OCI-LY3 (cell line): ENCODE data around the gene CRYBB2.

ENCODE experiments used
- H2AFZ ChIP-seq: fragments of 200-600, 300-600 bp; shearing (Covaris generic); 2 replicates; pipeline ENCODE4 v1.6.0; 2014; ENCODE audit warnings: antibody characterized with exemption, low read depth, low read length
- H3K27ac ChIP-seq: fragments of 200-600, 300-600 bp; sonication (generic); 2 replicates; pipeline ENCODE4 v1.5.1; 2014; ENCODE audit warnings: mild to moderate bottlenecking, low read length, moderate library complexity, mixed read lengths
- H3K27me3 ChIP-seq: fragments of 200-600, 300-600 bp; sonication (generic); 2 replicates; pipeline ENCODE4 v1.6.1; 2014; ENCODE audit warnings: low read depth, low read length, mixed read lengths
- H3K36me3 ChIP-seq: fragments of 200-600, 300-600 bp; sonication (generic); replicated peaks from 2 replicates; pipeline ENCODE3; 2014; ENCODE audit warnings: low read depth, low read length, mixed read lengths
- H3K4me1 ChIP-seq: fragments of 300-600, 200-600 bp; sonication (generic); 2 replicates; pipeline ENCODE4 v1.6.1; 2014; ENCODE audit warnings: low read length, mixed read lengths
- H3K4me2 ChIP-seq: fragments of 200-600, 300-600 bp; sonication (generic); 2 replicates; pipeline ENCODE4 v1.6.1; 2014; ENCODE audit warnings: low read length, mixed read lengths
- H3K4me3 ChIP-seq: fragments of 300-600, 200-600 bp; sonication (generic); 2 replicates; pipeline ENCODE4 v1.5.1; 2014; ENCODE audit warnings: antibody characterized with exemption, mild to moderate bottlenecking, low read length, moderate library complexity
- H3K79me2 ChIP-seq: fragments of 300-600, 200-600 bp; shearing (Covaris generic); 2 replicates; pipeline ENCODE4 v1.6.1; 2014; ENCODE audit warnings: mild to moderate bottlenecking, low read length, mixed read lengths
- H3K9ac ChIP-seq: fragments of 300-600, 200-600 bp; shearing (Covaris generic); 2 replicates; pipeline ENCODE4 v1.6.0; 2014; ENCODE audit warnings: mild to moderate bottlenecking, low read length, moderate library complexity
- H3K9me3 ChIP-seq: fragments of 200-600, 300-600 bp; shearing (Covaris generic); 2 replicates; pipeline ENCODE4 v1.6.1; 2014; ENCODE audit warnings: low read length, mixed read lengths; ENCODE audit not compliant: insufficient read depth
- H4K20me1 ChIP-seq: fragments of 200-600, 300-600 bp; sonication (generic); 2 replicates; pipeline ENCODE4 v1.6.1; 2016; ENCODE audit warnings: low read length, mixed read lengths; ENCODE audit not compliant: insufficient read depth
- EZH2phosphoT487 ChIP-seq: fragments of 200-600 bp; shearing (Covaris generic); IDR thresholded peaks from 2 replicates; pipeline ENCODE4 v1.6.1; 2018; ENCODE audit warnings: antibody characterized with exemption, mixed run types, low read depth
- TF ChIP-seq, protein P1 (sequence below): fragments of 200-600, 300-600 bp; sonication (generic); IDR thresholded peaks from 2 replicates; pipeline ENCODE4 v1.5.1; 2014; ENCODE audit warnings: antibody characterized with exemption, low read length, low read depth

The CRYBB2 gene

DNA sequence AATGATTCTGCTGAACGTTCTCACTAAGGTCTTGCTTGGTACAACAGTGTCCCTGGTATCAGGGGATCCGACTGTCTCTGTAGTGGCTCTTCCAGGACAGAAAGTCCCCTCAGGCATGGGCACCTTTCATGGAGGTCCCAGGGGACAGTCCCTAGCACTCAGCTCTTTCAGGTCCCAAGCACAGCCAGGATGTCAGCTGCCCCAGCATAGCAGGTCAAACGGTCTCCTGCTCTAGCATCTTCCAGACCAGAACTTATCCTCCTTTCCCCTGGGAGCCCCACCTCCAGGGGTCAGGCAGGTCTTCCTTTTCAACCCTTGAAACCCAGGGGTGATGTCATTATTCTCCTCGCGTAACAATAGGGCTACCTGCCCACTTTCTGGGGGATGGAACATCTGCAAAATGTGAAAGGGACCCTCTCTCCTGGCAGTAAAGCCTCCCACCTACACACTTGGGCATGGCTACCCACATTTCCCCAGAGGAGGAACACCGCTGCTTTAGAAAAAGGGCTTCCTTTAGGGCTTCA, 44.5 kb upstream of the CRYBB2 start:
- Histone ChIP-seq H3K36me3 (no peaks in the 10 kb centered on the region), H3K9me3 (peaks cover 5% of the 10 kb centered on the region; the same call in 1 of the 2 replicates), H3K4me1 (no peaks in the 10 kb centered on the region), H4K20me1 (no peaks in the 10 kb centered on the region), H3K4me3 (no peak overlapping the region), H3K27me3 (peaks cover 8% of the 10 kb centered on the region), H3K9ac (no peak overlapping the region), H2AFZ (no peak overlapping the region), H3K27ac (no peak overlapping the region), H3K4me2 (no peak overlapping the region), H3K79me2 (no peaks in the 10 kb centered on the region)
- TF ChIP-seq, protein P1, sequence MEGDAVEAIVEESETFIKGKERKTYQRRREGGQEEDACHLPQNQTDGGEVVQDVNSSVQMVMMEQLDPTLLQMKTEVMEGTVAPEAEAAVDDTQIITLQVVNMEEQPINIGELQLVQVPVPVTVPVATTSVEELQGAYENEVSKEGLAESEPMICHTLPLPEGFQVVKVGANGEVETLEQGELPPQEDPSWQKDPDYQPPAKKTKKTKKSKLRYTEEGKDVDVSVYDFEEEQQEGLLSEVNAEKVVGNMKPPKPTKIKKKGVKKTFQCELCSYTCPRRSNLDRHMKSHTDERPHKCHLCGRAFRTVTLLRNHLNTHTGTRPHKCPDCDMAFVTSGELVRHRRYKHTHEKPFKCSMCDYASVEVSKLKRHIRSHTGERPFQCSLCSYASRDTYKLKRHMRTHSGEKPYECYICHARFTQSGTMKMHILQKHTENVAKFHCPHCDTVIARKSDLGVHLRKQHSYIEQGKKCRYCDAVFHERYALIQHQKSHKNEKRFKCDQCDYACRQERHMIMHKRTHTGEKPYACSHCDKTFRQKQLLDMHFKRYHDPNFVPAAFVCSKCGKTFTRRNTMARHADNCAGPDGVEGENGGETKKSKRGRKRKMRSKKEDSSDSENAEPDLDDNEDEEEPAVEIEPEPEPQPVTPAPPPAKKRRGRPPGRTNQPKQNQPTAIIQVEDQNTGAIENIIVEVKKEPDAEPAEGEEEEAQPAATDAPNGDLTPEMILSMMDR = no peak
- TF ChIP-seq EZH2phosphoT487 = no peak

- Histone ChIP-seq H3K27ac (no peak overlapping the region), H3K4me1 (no peaks in the 10 kb centered on the region), H3K9me3 (peaks cover 5% of the 10 kb centered on the region; the same call in 1 of the 2 replicates), H3K79me2 (no peaks in the 10 kb centered on the region), H3K27me3 (peaks cover 15% of the 10 kb centered on the region; the same call in 1 of the 2 replicates), H3K4me3 (no peak overlapping the region), H3K36me3 (no peaks in the 10 kb centered on the region), H3K9ac (no peak overlapping the region), H4K20me1 (no peaks in the 10 kb centered on the region), H2AFZ (no peak overlapping the region), H3K4me2 (no peak overlapping the region)
- no peak for TF ChIP-seq EZH2phosphoT487
- TF ChIP-seq, protein P1 = no peak
These were observed 43.3 kb upstream of the CRYBB2 start for GRCh38 chr22:25176175-25176574.

GRCh38 chr22:25176799-25177198, 42.6 kb upstream of the CRYBB2 start:
- H3K4me1 ChIP-seq = no peaks in the 10 kb centered on the region
- H3K9me3 ChIP-seq = peaks cover 5% of the 10 kb centered on the region; the same call in 1 of the 2 replicates
- no peak overlapping the region for H3K4me2 ChIP-seq
- H3K9ac ChIP-seq = no peak overlapping the region
- no peaks in the 10 kb centered on the region for H3K36me3 ChIP-seq
- no peak overlapping the region for H3K27ac ChIP-seq
- no peaks in the 10 kb centered on the region for H4K20me1 ChIP-seq
- H2AFZ ChIP-seq = no peak overlapping the region
- H3K4me3 ChIP-seq = no peak overlapping the region
- TF ChIP-seq, protein P1 = no peak
- TF ChIP-seq EZH2phosphoT487 = no peak
- H3K27me3 ChIP-seq = peaks cover 15% of the 10 kb centered on the region; the same call in 1 of the 2 replicates
- H3K79me2 ChIP-seq = no peaks in the 10 kb centered on the region

- H3K27me3 ChIP-seq = peaks cover 15% of the 10 kb centered on the region; the same call in 1 of the 2 replicates
- no peaks in the 10 kb centered on the region for H3K4me1 ChIP-seq
- H3K4me2 ChIP-seq = no peak overlapping the region
- H2AFZ ChIP-seq = no peak overlapping the region
- H3K9ac ChIP-seq = no peak overlapping the region
- H3K36me3 ChIP-seq = no peaks in the 10 kb centered on the region
- no peak overlapping the region for H3K4me3 ChIP-seq
- peaks cover 5% of the 10 kb centered on the region; the same call in 1 of the 2 replicates for H3K9me3 ChIP-seq
- H3K79me2 ChIP-seq = no peaks in the 10 kb centered on the region
- TF ChIP-seq, protein P1 = no peak
- no peak for TF ChIP-seq EZH2phosphoT487
- no peak overlapping the region for H3K27ac ChIP-seq
- H4K20me1 ChIP-seq = no peaks in the 10 kb centered on the region
These were observed 42.2 kb upstream of the CRYBB2 start for GRCh38 chr22:25177226-25177625.
